Endothelial cell of umbilical vein (primary cell): Measurements from ENCODE around the gene CC2D2B. TPM values are rescaled to one million over a fixed set of nuclear protein-coding genes. Genes with fewer than 3 reads are reported as not detected.

Source experiments
- BruUV-seq: library from RNA; stranded (reverse); fragments of 400-500 nt; replicated peaks from 2 replicates; lab custom pipeline; 2021; lab: Mats Ljungman, UMichigan
- CTCF ChIA-PET: fragments of 300-600, 350-600 bp; sonication (Branson Sonifier 250); formaldehyde crosslinking; loops from one replicate; lab custom pipeline; 2021; ENCODE audit warnings: antibody characterized with exemption, inconsistent platforms; lab: Charles Lee
- POLR2A ChIA-PET: fragments of 300-600, 350-600 bp; sonication (Branson Sonifier 250); formaldehyde crosslinking; loops from one replicate; lab custom pipeline; 2021; ENCODE audit warnings: antibody characterized with exemption, inconsistent platforms; lab: Charles Lee
- DNase-seq: peaks from one replicate; pipeline ENCODE4 v3.0.0-alpha.2; 2011; ENCODE audit warnings: low read depth, low spot score
- FAIRE-seq: peaks from 2 replicates; lab custom pipeline; 2011; peaks lifted over from hg19 to GRCh38; lab: Jason Lieb, UNC
- H2AFZ ChIP-seq: 2 replicates; pipeline ENCODE4 v1.6.0; 2012; ENCODE audit warnings: low read depth, low read length, control low read depth, inconsistent platforms
- H3K27ac ChIP-seq: 2 replicates; pipeline ENCODE4 v1.5.1; 2011; ENCODE audit warnings: low read depth, mild to moderate bottlenecking, control low read depth, low read length, moderate library complexity; ENCODE audit not compliant: insufficient read depth
- H3K27me3 ChIP-seq, 2 experiments: 2 replicates each; pipeline versions ENCODE4 v1.6.0 to v1.6.1; 2011; ENCODE audit warnings: low read length in 2 of 2, mixed read lengths in 1 of 2; ENCODE audit not compliant: control insufficient read depth in 2 of 2, insufficient read depth in 2 of 2
- H3K36me3 ChIP-seq, 2 experiments: 2 replicates in 1 of 2; 3 replicates in 1 of 2; pipeline ENCODE4 v1.5.1; 2011; ENCODE audit warnings: low read length in 2 of 2, mild to moderate bottlenecking in 1 of 2, moderate library complexity in 1 of 2; ENCODE audit not compliant: control insufficient read depth in 2 of 2, insufficient read depth in 2 of 2; ENCODE audit errors: extremely low read depth in 1 of 2
- H3K4me1 ChIP-seq: 3 replicates; pipeline ENCODE4 v1.5.1; 2011; ENCODE audit warnings: mild to moderate bottlenecking, low read length; ENCODE audit not compliant: control insufficient read depth, insufficient read depth; ENCODE audit errors: extremely low read depth
- H3K4me2 ChIP-seq: 2 replicates; pipeline ENCODE4 v1.6.1; 2011; ENCODE audit warnings: low read length, control low read depth, mixed read lengths; ENCODE audit not compliant: insufficient read depth
- H3K4me3 ChIP-seq, 3 experiments: fragments of 200-600 bp in 1 of 3; sonication (generic), shearing (Covaris generic) in 1 of 3; replicated peaks in 1 of 3; 2 replicates each; pipeline ENCODE4 v1.5.1; 2011 to 2016; ENCODE audit warnings: control low read depth in 3 of 3, low read length in 3 of 3, mild to moderate bottlenecking in 2 of 3, inconsistent platforms in 1 of 3, low read depth in 1 of 3, moderate library complexity in 1 of 3; ENCODE audit not compliant: insufficient read depth in 1 of 3
- H3K79me2 ChIP-seq: 2 replicates; pipeline ENCODE4 v1.6.0; 2012; ENCODE audit warnings: low read length, inconsistent platforms; ENCODE audit not compliant: control insufficient read depth, insufficient read depth
- H3K9ac ChIP-seq: replicated peaks from 2 replicates; pipeline ENCODE3; 2011; ENCODE audit warnings: low read length, control low read depth; ENCODE audit not compliant: insufficient read depth; ENCODE audit errors: extremely low read depth
- H3K9me1 ChIP-seq: replicated peaks from 3 replicates; pipeline ENCODE4 v1.6.0; 2011; ENCODE audit warnings: mild to moderate bottlenecking, low read length; ENCODE audit not compliant: control insufficient read depth, insufficient read depth; ENCODE audit errors: extremely low read depth
- H3K9me3 ChIP-seq: replicated peaks from 2 replicates; pipeline ENCODE4 v1.5.1; 2012; ENCODE audit warnings: low read length, inconsistent platforms; ENCODE audit not compliant: control insufficient read depth, insufficient read depth
- H4K20me1 ChIP-seq: replicated peaks from 2 replicates; pipeline ENCODE3; 2011; ENCODE audit warnings: mild to moderate bottlenecking, low read length; ENCODE audit not compliant: control insufficient read depth, insufficient read depth; ENCODE audit errors: extremely low read depth
- EZH2 ChIP-seq: IDR thresholded peaks from 2 replicates; pipeline ENCODE4 v1.6.1; 2012; ENCODE audit warnings: borderline replicate concordance, low read depth, mild to moderate bottlenecking, moderate library complexity, low read length, inconsistent platforms; ENCODE audit not compliant: severe bottlenecking
- FOS ChIP-seq: IDR thresholded peaks from 2 replicates; pipeline ENCODE4 v1.6.1; 2011; ENCODE audit warnings: mild to moderate bottlenecking, low read length, moderate library complexity, borderline replicate concordance; ENCODE audit not compliant: insufficient read depth
- GATA2 ChIP-seq: IDR thresholded peaks from 2 replicates; pipeline ENCODE4 v1.7.0; 2011; ENCODE audit warnings: low read depth, mild to moderate bottlenecking, moderate library complexity, mixed read lengths, low read length; ENCODE audit not compliant: insufficient read length, insufficient read depth
- JUN ChIP-seq: IDR thresholded peaks from 2 replicates; pipeline ENCODE4 v1.6.1; 2011; ENCODE audit warnings: borderline replicate concordance, low read depth; ENCODE audit not compliant: insufficient read length, insufficient read depth
- MYC ChIP-seq: IDR thresholded peaks from one replicate; pipeline ENCODE4 v1.6.1; 2011; ENCODE audit warnings: mild to moderate bottlenecking, low read depth, low read length
- POLR2A ChIP-seq: IDR thresholded peaks from 2 replicates; pipeline ENCODE4 v1.6.1; 2012; ENCODE audit warnings: low read depth, mild to moderate bottlenecking, control low read depth, low read length
- POLR2AphosphoS5 ChIP-seq: IDR thresholded peaks from 2 replicates; pipeline ENCODE4 v1.6.1; 2012; ENCODE audit warnings: low read depth, mild to moderate bottlenecking, control low read depth, low read length, moderate library complexity; ENCODE audit not compliant: insufficient read depth
- dilution Hi-C: fragments of 300-500 bp; cut with MboI; formaldehyde crosslinking; loops from one replicate; pipeline ENCODE4 v1.15.0; 2019; ENCODE audit warnings: low sequenced_read_pairs; ENCODE audit not compliant: extremely low pct_ligation_motif_present
- intact Hi-C: fragments of 100-400 bp; cut with micrococcal nuclease; formaldehyde crosslinking; loops from one replicate; pipeline ENCODE4 v1.10.0; 2022
- polyA plus RNA-seq, 4 experiments: library from polyadenylated mRNA; depleted of rRNA in 3 of 4; stranded (reverse) in 3 of 4; unstranded in 1 of 4; fragments of >200 nt; gene quantifications; 2 replicates each; pipeline versions ENCODE4 v1.2.1 to v1.2.3, GENCODE V29; 2011 to 2012; ENCODE audit warnings: missing spikeins in 1 of 4
- total RNA-seq: library from RNA; stranded (reverse); gene quantifications from 2 replicates; pipeline ENCODE4 v1.2.3, GENCODE V29; 2021
- TF ChIP-seq, protein P1 (sequence below), 2 donors: IDR thresholded peaks; 1 replicate in 1 of 2; 2 replicates in 1 of 2; pipeline ENCODE4 v1.5.1; 2011; ENCODE audit warnings: low read length in 2 of 2, mild to moderate bottlenecking in 2 of 2, moderate library complexity in 2 of 2, control low read depth in 1 of 2, inconsistent platforms in 1 of 2, low read depth in 1 of 2; ENCODE audit not compliant: insufficient read depth in 1 of 2; ENCODE audit errors: extremely low read depth in 1 of 2
- TF ChIP-seq, protein P2 (sequence below): IDR thresholded peaks from 2 replicates; pipeline ENCODE4 v1.6.1; 2011; ENCODE audit not compliant: insufficient read depth, insufficient read length

The CC2D2B gene
- total and polyA plus RNA-seq, 2 donors (not counting 3 experiments of a cell fraction or from before 2014, with no cell fraction given) = 0.21 to 1.2 TPM

DNA sequence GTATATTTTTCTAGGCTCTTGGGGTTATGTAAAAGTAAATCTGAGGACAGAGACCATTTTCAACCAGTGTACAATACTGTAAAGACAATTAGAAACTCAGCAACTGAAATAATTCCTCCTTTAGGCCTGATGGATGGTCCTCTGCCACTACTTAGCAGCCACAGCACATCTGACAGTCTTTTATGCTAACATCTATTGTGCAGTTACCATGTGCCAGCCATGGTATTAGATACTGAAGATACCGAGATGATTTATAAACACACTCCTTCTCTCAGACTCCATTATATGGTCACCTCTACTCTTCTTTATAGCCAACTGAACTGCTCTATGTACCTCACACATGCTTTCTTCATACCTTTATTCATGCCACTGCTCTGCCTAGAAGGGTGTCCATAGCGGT, 74.4 kb downstream of the CC2D2B start:
- ChIA-PET CTCF (no interaction called here), POLR2A (no interaction called here)
- Histone ChIP-seq H3K36me3 (no peaks in the 10 kb centered on the region), H3K9ac (no peak overlapping the region), H3K27me3 (no peaks in the 10 kb centered on the region), H3K27ac (no peak overlapping the region), H3K79me2 (no peaks in the 10 kb centered on the region), H3K4me3 (no peak overlapping the region), H3K4me2 (no peak overlapping the region), H2AFZ (no peak overlapping the region), H4K20me1 (no peaks in the 10 kb centered on the region), H3K9me3 (no peaks in the 10 kb centered on the region), H3K4me1 (no peaks in the 10 kb centered on the region), H3K9me1 (no peaks in the 10 kb centered on the region)
- FAIRE-seq = no peak
- dilution Hi-C loops = no loop called here
- no peak for TF ChIP-seq JUN
- no peak for TF ChIP-seq POLR2A
- TF ChIP-seq MYC = no peak
- TF ChIP-seq GATA2 = no peak
- no peak for TF ChIP-seq POLR2AphosphoS5
- TF ChIP-seq, protein P1, sequence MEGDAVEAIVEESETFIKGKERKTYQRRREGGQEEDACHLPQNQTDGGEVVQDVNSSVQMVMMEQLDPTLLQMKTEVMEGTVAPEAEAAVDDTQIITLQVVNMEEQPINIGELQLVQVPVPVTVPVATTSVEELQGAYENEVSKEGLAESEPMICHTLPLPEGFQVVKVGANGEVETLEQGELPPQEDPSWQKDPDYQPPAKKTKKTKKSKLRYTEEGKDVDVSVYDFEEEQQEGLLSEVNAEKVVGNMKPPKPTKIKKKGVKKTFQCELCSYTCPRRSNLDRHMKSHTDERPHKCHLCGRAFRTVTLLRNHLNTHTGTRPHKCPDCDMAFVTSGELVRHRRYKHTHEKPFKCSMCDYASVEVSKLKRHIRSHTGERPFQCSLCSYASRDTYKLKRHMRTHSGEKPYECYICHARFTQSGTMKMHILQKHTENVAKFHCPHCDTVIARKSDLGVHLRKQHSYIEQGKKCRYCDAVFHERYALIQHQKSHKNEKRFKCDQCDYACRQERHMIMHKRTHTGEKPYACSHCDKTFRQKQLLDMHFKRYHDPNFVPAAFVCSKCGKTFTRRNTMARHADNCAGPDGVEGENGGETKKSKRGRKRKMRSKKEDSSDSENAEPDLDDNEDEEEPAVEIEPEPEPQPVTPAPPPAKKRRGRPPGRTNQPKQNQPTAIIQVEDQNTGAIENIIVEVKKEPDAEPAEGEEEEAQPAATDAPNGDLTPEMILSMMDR (IDR thresholded peaks at IDR 0.05; ENCODE audit: extremely low read depth in 1 of 2, insufficient read depth in 1 of 2, low read depth in 1 of 2, low read length in 2 of 2) = no peak
- TF ChIP-seq, protein P2, sequence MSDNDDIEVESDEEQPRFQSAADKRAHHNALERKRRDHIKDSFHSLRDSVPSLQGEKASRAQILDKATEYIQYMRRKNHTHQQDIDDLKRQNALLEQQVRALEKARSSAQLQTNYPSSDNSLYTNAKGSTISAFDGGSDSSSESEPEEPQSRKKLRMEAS = no peak
- TF ChIP-seq FOS = no peak
- no peak for TF ChIP-seq EZH2
- DNase-seq = no peak
- intact Hi-C loops = no loop called here
- no TSS peak for BruUV-seq
